ENCODE measurements around the gene COL5A2.

The COL5A2 gene

DNA sequence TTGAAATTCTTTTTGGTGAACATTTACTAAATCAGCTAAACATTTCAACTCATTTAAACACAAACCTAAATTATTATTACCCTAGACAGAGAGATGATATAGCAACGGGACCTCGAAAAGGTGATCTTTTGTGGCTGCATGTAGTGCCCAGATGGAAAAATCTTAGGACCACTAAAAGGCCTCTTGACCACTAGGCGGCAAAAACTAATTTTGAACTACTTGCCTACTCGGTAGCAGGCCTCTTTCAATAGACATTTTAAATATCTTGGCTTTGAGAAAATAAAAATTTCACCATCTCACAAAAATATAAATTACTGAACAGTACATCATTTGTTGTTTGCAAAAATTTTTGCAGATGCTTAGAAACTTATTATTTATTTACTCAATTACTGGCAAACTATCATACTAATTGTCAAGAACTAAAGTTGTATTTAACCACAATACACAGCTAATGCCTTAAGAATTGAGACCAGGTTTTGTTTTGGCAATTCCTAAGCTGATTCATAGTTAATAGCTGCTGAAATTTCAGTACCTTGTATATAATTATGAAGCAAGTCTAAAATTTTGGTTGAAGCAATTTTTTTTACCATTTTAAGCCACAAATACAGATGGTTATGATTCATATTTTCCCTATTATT is 196.0 kb downstream of the COL5A2 start:
- DNase-seq: no peak
